GM12878 (cell line): ENCODE results near the gene EHF. TPM values are rescaled to one million over a fixed set of nuclear protein-coding genes. Genes with fewer than 3 reads are reported as not detected.

Source experiments
- ATAC-seq: fragments of 200-7000 bp; cut with Tn5 transposase; 3 replicates; pipeline ENCODE4 v1.9.1; 2020; ENCODE audit warnings: mild to moderate bottlenecking, moderate library complexity
- BruUV-seq: library from RNA; stranded (reverse); fragments of 400-500 nt; replicated peaks from 2 replicates; lab custom pipeline; 2021; lab: Mats Ljungman, UMichigan
- CTCF ChIA-PET: fragments of 300-600 bp; sonication (Branson Sonifier 250); formaldehyde crosslinking; extraction: SDS; loops from one replicate; lab custom pipeline; 2021; ENCODE audit warnings: inconsistent platforms; lab: Yijun Ruan, JAX
- POLR2A ChIA-PET: fragments of 350-600 bp; formaldehyde crosslinking; extraction: SDS; loops from one replicate; lab custom pipeline; 2021; ENCODE audit warnings: inconsistent platforms; lab: Charles Lee
- RAD21 ChIA-PET: fragments of 300-600 bp; sonication (Branson Sonifier 250); formaldehyde crosslinking; loops from one replicate; lab custom pipeline; 2023; ENCODE audit warnings: antibody characterized with exemption; ENCODE audit not compliant: unreplicated experiment; lab: Charles Lee
- SMC1A ChIA-PET: fragments of 300-600 bp; sonication (Branson Sonifier 250); formaldehyde crosslinking; loops from one replicate; lab custom pipeline; 2023; ENCODE audit not compliant: unreplicated experiment, uncharacterized antibody; lab: Charles Lee
- DNase-seq: peaks from one replicate; pipeline ENCODE4 v3.0.0-alpha.2; 2011; ENCODE audit warnings: low read depth, low spot score
- FAIRE-seq: peaks from 3 replicates; lab custom pipeline; 2011; peaks lifted over from hg19 to GRCh38; lab: Jason Lieb, UNC
- H2AFZ ChIP-seq: 2 replicates; pipeline ENCODE4 v1.6.0; 2011; ENCODE audit warnings: low read depth, low read length, control low read depth; ENCODE audit not compliant: control insufficient read depth
- H3K27ac ChIP-seq: 2 replicates; pipeline ENCODE4 v1.5.1; 2011; ENCODE audit warnings: control low read depth; ENCODE audit not compliant: control insufficient read depth, insufficient read depth
- H3K27me3 ChIP-seq, 2 experiments: replicated peaks in 1 of 2; 2 replicates each; pipeline versions ENCODE4 v1.6.0 to v1.6.1; 2011; ENCODE audit warnings: low read length in 1 of 2; ENCODE audit not compliant: control insufficient read depth in 2 of 2, insufficient read depth in 2 of 2
- H3K36me3 ChIP-seq, 2 experiments: 2 replicates each; pipeline ENCODE4 v1.5.1; 2011; ENCODE audit warnings: low read length in 1 of 2; ENCODE audit not compliant: control insufficient read depth in 2 of 2, insufficient read depth in 2 of 2
- H3K4me1 ChIP-seq: 2 replicates; pipeline ENCODE4 v1.6.1; 2011; ENCODE audit warnings: mild to moderate bottlenecking, low read length, moderate library complexity, mixed read lengths; ENCODE audit not compliant: control insufficient read depth, insufficient read depth
- H3K4me2 ChIP-seq: 2 replicates; pipeline ENCODE4 v1.6.0; 2011; ENCODE audit warnings: control low read depth; ENCODE audit not compliant: control insufficient read depth, insufficient read depth
- H3K4me3 ChIP-seq: fragments of 200-600 bp; sonication (generic); 2 replicates; pipeline ENCODE4 v1.5.1; 2016
- H3K79me2 ChIP-seq: 2 replicates; pipeline ENCODE4 v1.6.0; 2011; ENCODE audit warnings: low read length; ENCODE audit not compliant: control insufficient read depth, insufficient read depth
- H3K9ac ChIP-seq: 2 replicates; pipeline ENCODE4 v1.8.0; 2011; ENCODE audit warnings: low read length, control low read depth, mixed read lengths; ENCODE audit not compliant: control insufficient read depth, insufficient read depth
- H3K9me3 ChIP-seq: replicated peaks from 3 replicates; pipeline ENCODE4 v1.5.1; 2011; ENCODE audit warnings: mild to moderate bottlenecking, low read length; ENCODE audit not compliant: control insufficient read depth, insufficient read depth
- H4K20me1 ChIP-seq: 2 replicates; pipeline ENCODE4 v1.6.0; 2011; ENCODE audit not compliant: control insufficient read depth, insufficient read depth
- ATF7 ChIP-seq: fragments of 450-650 bp; IDR thresholded peaks from 2 replicates; pipeline ENCODE4 v1.6.1; 2016; ENCODE audit warnings: low read depth, mild to moderate bottlenecking
- CBX3 ChIP-seq: fragments of 200-600 bp; sonication (generic); IDR thresholded peaks from 2 replicates; pipeline ENCODE4 v1.6.1; 2016; ENCODE audit warnings: low read depth, borderline replicate concordance
- CEBPB ChIP-seq, 2 experiments: fragments of 150-350 bp in 1 of 2; IDR thresholded peaks; 2 replicates each; pipeline ENCODE4 v1.6.1; 2012 to 2014; ENCODE audit warnings: low read depth in 2 of 2, low read length in 2 of 2, borderline replicate concordance in 1 of 2, inconsistent platforms in 1 of 2
- CREB1 ChIP-seq: IDR thresholded peaks from 2 replicates; pipeline ENCODE4 v1.6.1; 2012; ENCODE audit warnings: low read depth, mild to moderate bottlenecking, inconsistent platforms
- ESRRA ChIP-seq: IDR thresholded peaks from 2 replicates; pipeline ENCODE4 v1.6.1; 2012; ENCODE audit warnings: mild to moderate bottlenecking, low read length, improper control_type of control experiment
- NR2F1 ChIP-seq: fragments of 450-650 bp; conservative IDR thresholded peaks from 2 replicates; pipeline ENCODE4 v1.6.1; 2017; ENCODE audit warnings: mild to moderate bottlenecking
- RAD21 ChIP-seq: IDR thresholded peaks from 2 replicates; pipeline ENCODE4 v1.6.1; 2011; ENCODE audit warnings: mild to moderate bottlenecking, low read depth, low read length, moderate library complexity; ENCODE audit not compliant: insufficient read depth
- STAT3 ChIP-seq: IDR thresholded peaks from 2 replicates; pipeline ENCODE4 v1.6.1; 2011; ENCODE audit warnings: low read depth, low read length, improper control_type of control experiment
- ZNF207 ChIP-seq: fragments of 450-650 bp; IDR thresholded peaks from 2 replicates; pipeline ENCODE4 v1.6.1; 2014; ENCODE audit warnings: antibody characterized with exemption, mild to moderate bottlenecking, borderline replicate concordance
- WGBS: methylation state at CpG from one replicate; pipeline ENCODE4 v1.1.6; 2016; ENCODE audit warnings: low lambda C conversion rate; ENCODE audit not compliant: insufficient replicate concordance, insufficient coverage; ENCODE audit errors: missing lambda C conversion rate; 5-methylcytosine and 5-hydroxymethylcytosine counted together
- in situ Hi-C: fragments of 300-500 bp; cut with MboI; formaldehyde crosslinking; loops from 9 replicates; pipeline ENCODE4 v1.14.3; 2018; ENCODE audit warnings: mixed read lengths
- intact Hi-C: fragments of 100-400 bp; cut with micrococcal nuclease; formaldehyde crosslinking; loops from one replicate; pipeline ENCODE4 v1.14.2; 2022; ENCODE audit not compliant: unreplicated experiment
- polyA plus RNA-seq, 11 experiments: library from polyadenylated mRNA; depleted of rRNA in 4 of 11; unstranded in 6 of 11; stranded (reverse) in 5 of 11; fragments of >200 nt; fragmentation: Nextera tagmentation in 4 of 11; fragmentation: Illumina TruSeq in 1 of 11; extraction: Ambion mirVana in 4 of 11; extraction: Trizol in 1 of 11; gene quantifications; 1 replicate in 1 of 11; 2 replicates in 10 of 11; pipeline versions ENCODE4 v1.2.1 to v1.2.3, GENCODE V29; 2011 to 2016; ENCODE audit warnings: inconsistent platforms in 2 of 11, missing spikeins in 2 of 11, low read depth in 1 of 11
- total RNA-seq, 4 experiments: library from RNA; depleted of rRNA in 3 of 4; stranded (reverse); fragments of >200 nt in 3 of 4; fragmentation: Illumina TruSeq in 1 of 4; extraction: Trizol in 1 of 4; gene quantifications; 2 replicates each; pipeline versions ENCODE4 v1.2.1 to v1.2.3, GENCODE V29; 2013 to 2021
- TF ChIP-seq, protein P1 (sequence below): fragments of 450-650 bp; IDR thresholded peaks from 2 replicates; pipeline ENCODE4 v1.6.1; 2017; ENCODE audit warnings: mild to moderate bottlenecking, low read depth, inconsistent platforms; ENCODE audit not compliant: poor library complexity, severe bottlenecking
- TF ChIP-seq, protein P2 (sequence below): IDR thresholded peaks from 2 replicates; pipeline ENCODE4 v1.6.1; 2012; ENCODE audit warnings: improper control_type of control experiment, low read depth, low read length; ENCODE audit not compliant: insufficient replicate concordance
- TF ChIP-seq, protein P3 (sequence below): fragments of 450-650 bp; IDR thresholded peaks from 2 replicates; pipeline ENCODE4 v1.6.1; 2014; ENCODE audit warnings: mild to moderate bottlenecking

The EHF gene
- total and polyA plus RNA-seq, 10 of the 15 experiments (the other 5 are each of a cell fraction or from before 2014, with no cell fraction given) = 0.04 to 0.33 (median 0.06) TPM; not detected in 6

DNA sequence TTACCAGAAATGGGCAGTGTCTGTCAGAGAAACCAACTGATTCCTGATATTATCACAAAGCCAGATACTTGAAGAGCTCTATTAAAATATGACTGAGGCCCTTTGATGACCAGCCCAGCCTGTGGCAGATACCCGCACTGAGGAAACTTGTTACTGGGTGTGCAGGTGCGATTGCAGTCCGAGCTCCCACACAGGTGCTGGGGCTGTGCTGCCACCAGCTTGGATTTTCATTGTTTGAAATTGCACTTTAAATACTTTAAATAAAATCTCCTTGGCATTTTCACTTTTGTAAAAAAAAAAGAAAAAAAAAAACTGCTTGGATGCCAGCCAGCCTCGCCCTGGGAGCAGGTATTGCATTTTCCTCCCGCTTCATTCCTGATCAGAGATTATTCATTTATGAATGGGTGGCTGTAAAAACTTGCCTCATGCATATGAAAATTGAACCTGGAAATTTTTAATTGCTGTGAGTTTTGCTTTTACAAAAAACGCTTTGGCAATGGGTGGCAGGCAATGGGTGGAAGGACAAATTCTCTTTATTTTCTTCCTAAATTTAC is 21.2 kb downstream of the EHF start:
- no peak for FAIRE-seq
- Histone ChIP-seq H3K27ac (no peak overlapping the region), H2AFZ (no peak overlapping the region), H3K27me3 (peaks cover 0 to 14% of the 10 kb centered on the region in 2 experiments; a peak in 2 of 4 replicates), H3K9ac (no peak overlapping the region), H3K36me3 (no peaks in the 10 kb centered on the region), H3K4me2 (no peak overlapping the region), H4K20me1 (no peaks in the 10 kb centered on the region; the same call in 1 of the 2 replicates), H3K4me1 (no peaks in the 10 kb centered on the region), H3K79me2 (no peaks in the 10 kb centered on the region), H3K4me3 (no peak overlapping the region)
- WGBS = 75% methylated on average over 6 of the region's 6 CpGs
- SMC1A ChIA-PET = interaction anchor here (1.5 kb wide), 1 partner anchor 10 kb away, joined by 3 read pairs; no protein-coding TSS in a partner anchor
- intact Hi-C loops = no loop called here
- BruUV-seq = no TSS peak
- POLR2A ChIA-PET = no interaction called here
- CTCF ChIA-PET = interaction anchor here (1.4 kb wide), 1 partner anchor 199 kb away, joined by 3 read pairs; no protein-coding TSS in a partner anchor
- no peak for ATAC-seq
- RAD21 ChIA-PET = no interaction called here
- TF ChIP-seq, protein P1, sequence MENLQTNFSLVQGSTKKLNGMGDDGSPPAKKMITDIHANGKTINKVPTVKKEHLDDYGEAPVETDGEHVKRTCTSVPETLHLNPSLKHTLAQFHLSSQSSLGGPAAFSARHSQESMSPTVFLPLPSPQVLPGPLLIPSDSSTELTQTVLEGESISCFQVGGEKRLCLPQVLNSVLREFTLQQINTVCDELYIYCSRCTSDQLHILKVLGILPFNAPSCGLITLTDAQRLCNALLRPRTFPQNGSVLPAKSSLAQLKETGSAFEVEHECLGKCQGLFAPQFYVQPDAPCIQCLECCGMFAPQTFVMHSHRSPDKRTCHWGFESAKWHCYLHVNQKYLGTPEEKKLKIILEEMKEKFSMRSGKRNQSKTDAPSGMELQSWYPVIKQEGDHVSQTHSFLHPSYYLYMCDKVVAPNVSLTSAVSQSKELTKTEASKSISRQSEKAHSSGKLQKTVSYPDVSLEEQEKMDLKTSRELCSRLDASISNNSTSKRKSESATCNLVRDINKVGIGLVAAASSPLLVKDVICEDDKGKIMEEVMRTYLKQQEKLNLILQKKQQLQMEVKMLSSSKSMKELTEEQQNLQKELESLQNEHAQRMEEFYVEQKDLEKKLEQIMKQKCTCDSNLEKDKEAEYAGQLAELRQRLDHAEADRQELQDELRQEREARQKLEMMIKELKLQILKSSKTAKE = no peak
- TF ChIP-seq ATF7 (no peak), CBX3 (no peak), ESRRA (no peak), RAD21 (no peak), CREB1 (no peak), CEBPB (IDR thresholded peaks at IDR 0.05; ENCODE audit: borderline replicate concordance in 1 of 2, low read depth in 2 of 2, low read length in 2 of 2) (no peak), STAT3 (no peak), NR2F1 (no peak), ZNF207 (no peak)
- TF ChIP-seq, protein P2, sequence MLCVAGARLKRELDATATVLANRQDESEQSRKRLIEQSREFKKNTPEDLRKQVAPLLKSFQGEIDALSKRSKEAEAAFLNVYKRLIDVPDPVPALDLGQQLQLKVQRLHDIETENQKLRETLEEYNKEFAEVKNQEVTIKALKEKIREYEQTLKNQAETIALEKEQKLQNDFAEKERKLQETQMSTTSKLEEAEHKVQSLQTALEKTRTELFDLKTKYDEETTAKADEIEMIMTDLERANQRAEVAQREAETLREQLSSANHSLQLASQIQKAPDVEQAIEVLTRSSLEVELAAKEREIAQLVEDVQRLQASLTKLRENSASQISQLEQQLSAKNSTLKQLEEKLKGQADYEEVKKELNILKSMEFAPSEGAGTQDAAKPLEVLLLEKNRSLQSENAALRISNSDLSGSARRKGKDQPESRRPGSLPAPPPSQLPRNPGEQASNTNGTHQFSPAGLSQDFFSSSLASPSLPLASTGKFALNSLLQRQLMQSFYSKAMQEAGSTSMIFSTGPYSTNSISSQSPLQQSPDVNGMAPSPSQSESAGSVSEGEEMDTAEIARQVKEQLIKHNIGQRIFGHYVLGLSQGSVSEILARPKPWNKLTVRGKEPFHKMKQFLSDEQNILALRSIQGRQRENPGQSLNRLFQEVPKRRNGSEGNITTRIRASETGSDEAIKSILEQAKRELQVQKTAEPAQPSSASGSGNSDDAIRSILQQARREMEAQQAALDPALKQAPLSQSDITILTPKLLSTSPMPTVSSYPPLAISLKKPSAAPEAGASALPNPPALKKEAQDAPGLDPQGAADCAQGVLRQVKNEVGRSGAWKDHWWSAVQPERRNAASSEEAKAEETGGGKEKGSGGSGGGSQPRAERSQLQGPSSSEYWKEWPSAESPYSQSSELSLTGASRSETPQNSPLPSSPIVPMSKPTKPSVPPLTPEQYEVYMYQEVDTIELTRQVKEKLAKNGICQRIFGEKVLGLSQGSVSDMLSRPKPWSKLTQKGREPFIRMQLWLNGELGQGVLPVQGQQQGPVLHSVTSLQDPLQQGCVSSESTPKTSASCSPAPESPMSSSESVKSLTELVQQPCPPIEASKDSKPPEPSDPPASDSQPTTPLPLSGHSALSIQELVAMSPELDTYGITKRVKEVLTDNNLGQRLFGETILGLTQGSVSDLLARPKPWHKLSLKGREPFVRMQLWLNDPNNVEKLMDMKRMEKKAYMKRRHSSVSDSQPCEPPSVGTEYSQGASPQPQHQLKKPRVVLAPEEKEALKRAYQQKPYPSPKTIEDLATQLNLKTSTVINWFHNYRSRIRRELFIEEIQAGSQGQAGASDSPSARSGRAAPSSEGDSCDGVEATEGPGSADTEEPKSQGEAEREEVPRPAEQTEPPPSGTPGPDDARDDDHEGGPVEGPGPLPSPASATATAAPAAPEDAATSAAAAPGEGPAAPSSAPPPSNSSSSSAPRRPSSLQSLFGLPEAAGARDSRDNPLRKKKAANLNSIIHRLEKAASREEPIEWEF = no peak
- TF ChIP-seq, protein P3, sequence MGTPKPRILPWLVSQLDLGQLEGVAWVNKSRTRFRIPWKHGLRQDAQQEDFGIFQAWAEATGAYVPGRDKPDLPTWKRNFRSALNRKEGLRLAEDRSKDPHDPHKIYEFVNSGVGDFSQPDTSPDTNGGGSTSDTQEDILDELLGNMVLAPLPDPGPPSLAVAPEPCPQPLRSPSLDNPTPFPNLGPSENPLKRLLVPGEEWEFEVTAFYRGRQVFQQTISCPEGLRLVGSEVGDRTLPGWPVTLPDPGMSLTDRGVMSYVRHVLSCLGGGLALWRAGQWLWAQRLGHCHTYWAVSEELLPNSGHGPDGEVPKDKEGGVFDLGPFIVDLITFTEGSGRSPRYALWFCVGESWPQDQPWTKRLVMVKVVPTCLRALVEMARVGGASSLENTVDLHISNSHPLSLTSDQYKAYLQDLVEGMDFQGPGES = no peak
- TF ChIP-seq, all 136 proteins: peak for 0
- in situ Hi-C loops = no loop called here
- H3K9me3 ChIP-seq = no peaks in the 10 kb centered on the region
- DNase-seq = no peak
